HFFc6 (cell line): ENCODE measurements around the gene E4F1. TPM values are rescaled to one million over a fixed set of nuclear protein-coding genes. Genes with fewer than 3 reads are reported as not detected.

Experiments
- DNase-seq: peaks from one replicate; pipeline ENCODE4 v3.0.0-alpha.2; 2018
- H3K27ac Mint-ChIP-seq: 2 replicates; pipeline ENCODE4 v1.8.0; 2020; ENCODE audit warnings: mild to moderate bottlenecking, mixed read lengths
- H3K27me3 Mint-ChIP-seq: 2 replicates; pipeline ENCODE4 v1.8.0; 2021; ENCODE audit warnings: mild to moderate bottlenecking, moderate library complexity, mixed read lengths; ENCODE audit not compliant: insufficient read depth
- H3K36me3 Mint-ChIP-seq: 2 replicates; pipeline ENCODE4 v1.8.0; 2021; ENCODE audit warnings: low read depth, mixed read lengths
- H3K4me1 Mint-ChIP-seq: 2 replicates; pipeline ENCODE4 v1.8.0; 2020; ENCODE audit warnings: low read depth, mixed read lengths
- H3K4me3 Mint-ChIP-seq: 2 replicates; pipeline ENCODE4 v1.8.0; 2020; ENCODE audit warnings: mild to moderate bottlenecking, moderate library complexity, mixed read lengths
- H3K9me3 Mint-ChIP-seq: 2 replicates; pipeline ENCODE4 v1.8.0; 2020; ENCODE audit warnings: mild to moderate bottlenecking, mixed read lengths
- CTCF ChIP-seq: fragments of 200-600 bp; sonication (generic); IDR thresholded peaks from 2 replicates; pipeline ENCODE4 v1.5.0; 2021; ENCODE audit warnings: antibody characterized with exemption, mild to moderate bottlenecking
- total RNA-seq, 6 experiments: library from RNA; stranded (reverse); fragmentation: NEBNext Ultra II Directional; extraction: Animal tissue kit (Norgen Biotek cat#: 25700); gene quantifications; 2 replicates in 1 of 6; 3 replicates in 5 of 6; pipeline ENCODE4 v1.2.3, GENCODE V29; 2021

The E4F1 gene
- total RNA-seq, 6 experiments from 2014 or later, result 15.8 to 19.8 (median 16.7) TPM

GRCh38 chr16:2179576-2179975, 43.8 kb upstream of the E4F1 start:
- no peak overlapping the region for H3K27ac Mint-ChIP-seq
- no peak for TF ChIP-seq CTCF
- H3K4me1 Mint-ChIP-seq, result no peaks in the 10 kb centered on the region
- no peak for DNase-seq
- peaks cover 19% of the 10 kb centered on the region for H3K36me3 Mint-ChIP-seq
- no peak overlapping the region for H3K4me3 Mint-ChIP-seq
- H3K9me3 Mint-ChIP-seq, result no peaks in the 10 kb centered on the region
- no peaks in the 10 kb centered on the region; the same call in none of the 2 replicates for H3K27me3 Mint-ChIP-seq

GRCh38 chr16:2180461-2180860, 42.9 kb upstream of the E4F1 start:
- Mint-ChIP-seq H3K4me1 (no peaks in the 10 kb centered on the region), H3K27me3 (no peaks in the 10 kb centered on the region; the same call in none of the 2 replicates), H3K36me3 (peaks cover 19% of the 10 kb centered on the region), H3K27ac (no peak overlapping the region), H3K9me3 (no peaks in the 10 kb centered on the region), H3K4me3 (no peak overlapping the region)
- DNase-seq, result no peak
- TF ChIP-seq CTCF, result no peak

DNA sequence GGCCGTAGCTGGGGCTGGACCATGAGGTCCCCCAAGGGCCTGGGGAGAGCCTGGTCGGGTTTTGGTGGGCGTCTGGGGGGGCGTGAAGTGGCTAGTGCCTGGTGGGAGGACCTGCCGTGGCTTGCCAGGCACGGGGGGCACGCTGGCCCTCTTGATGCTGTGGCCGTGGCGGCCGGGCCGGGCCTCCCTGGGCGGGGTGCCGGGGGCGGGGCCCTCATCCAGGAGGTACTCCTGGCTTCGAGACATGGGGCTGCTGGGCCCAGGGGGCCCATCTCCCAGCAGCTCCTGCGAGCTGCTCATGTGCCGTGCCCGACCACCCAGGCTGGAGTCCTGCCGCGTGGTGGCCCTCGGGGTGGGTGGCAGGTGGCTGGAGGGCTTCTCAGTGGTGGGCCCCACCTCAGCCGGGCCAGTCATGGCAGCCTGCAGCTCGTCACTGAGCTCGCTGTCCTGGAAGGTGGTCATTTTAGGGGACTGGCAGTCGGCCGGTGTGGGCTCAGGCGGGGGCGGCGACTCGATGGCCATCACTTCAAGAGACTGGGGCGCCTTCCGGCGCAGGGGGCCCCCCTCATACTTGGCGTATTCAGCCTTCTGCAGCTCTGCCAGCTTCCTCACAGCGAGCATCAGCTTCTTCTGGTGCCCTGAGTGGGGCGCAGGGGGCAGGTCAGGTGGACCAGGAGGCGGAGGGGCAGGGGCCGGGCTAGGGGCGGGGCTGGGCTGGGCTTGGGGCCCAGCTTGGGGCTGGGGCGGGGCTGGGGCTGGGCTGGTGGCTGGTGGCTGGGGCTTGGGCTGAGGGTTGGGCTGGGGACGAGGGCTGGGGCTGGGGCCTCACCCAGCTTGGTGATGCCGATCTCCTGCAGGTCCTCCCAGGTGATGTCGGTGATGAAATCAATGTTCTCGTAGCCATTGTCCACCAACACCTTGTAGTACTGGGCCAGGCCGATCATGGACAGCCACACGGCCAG, 42.1 kb upstream of the E4F1 start:
- TF ChIP-seq CTCF, result no peak
- Mint-ChIP-seq H3K9me3 (no peaks in the 10 kb centered on the region), H3K4me1 (no peaks in the 10 kb centered on the region), H3K27ac (no peak overlapping the region), H3K27me3 (peaks cover 2% of the 10 kb centered on the region), H3K36me3 (peaks cover 14% of the 10 kb centered on the region), H3K4me3 (no peak overlapping the region)
- DNase-seq, result no peak

DNA sequence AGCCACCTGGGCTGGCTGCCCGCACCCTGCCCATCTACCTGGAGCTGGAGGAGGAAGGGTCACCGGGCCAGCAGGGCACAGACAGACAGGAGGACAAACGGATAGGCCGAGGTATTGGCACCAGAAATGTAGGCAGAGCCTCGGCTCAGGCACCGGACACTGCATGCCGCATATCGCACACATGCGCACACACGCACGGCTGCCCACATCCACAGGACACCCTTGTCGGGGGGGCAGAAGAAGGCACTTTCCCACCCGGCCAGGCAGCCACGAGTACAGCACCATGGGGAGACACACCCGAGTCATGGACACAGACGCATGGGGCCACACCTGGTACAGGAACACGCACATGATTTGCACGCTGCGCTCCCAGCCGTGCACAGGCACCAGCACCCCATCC, 41.4 kb upstream of the E4F1 start:
- Mint-ChIP-seq H3K36me3 (peaks cover 14% of the 10 kb centered on the region), H3K27me3 (peaks cover 4% of the 10 kb centered on the region), H3K4me1 (no peaks in the 10 kb centered on the region), H3K4me3 (no peak overlapping the region), H3K27ac (no peak overlapping the region), H3K9me3 (no peaks in the 10 kb centered on the region)
- TF ChIP-seq CTCF, result no peak
- DNase-seq, result no peak

DNA sequence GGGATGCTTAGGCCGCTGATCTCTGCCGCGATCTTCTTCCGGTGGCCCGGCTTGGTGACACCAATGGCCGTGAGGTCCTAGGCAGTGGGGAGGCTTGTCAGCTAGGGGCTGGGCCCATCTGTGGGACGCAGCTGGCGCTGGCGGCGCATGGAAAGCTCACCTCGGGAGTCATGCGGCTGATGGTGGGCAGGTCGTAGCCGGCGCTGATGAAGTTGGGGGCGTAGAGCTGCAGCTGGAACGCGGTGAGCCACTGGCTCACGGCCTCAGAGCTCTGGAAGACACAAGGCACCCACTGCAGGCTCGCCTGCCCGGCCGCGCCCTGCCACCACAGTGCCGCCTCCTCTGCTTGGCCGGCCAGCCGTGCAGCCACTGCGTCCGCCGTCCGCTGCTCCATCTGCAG, 39.7 kb upstream of the E4F1 start:
- no peak overlapping the region for H3K4me3 Mint-ChIP-seq

More for the DNA sequence above, 39.7 kb upstream of the E4F1 start:
- no peaks in the 10 kb centered on the region for H3K9me3 Mint-ChIP-seq
- no peak for TF ChIP-seq CTCF
- H3K27me3 Mint-ChIP-seq, result peaks cover 4% of the 10 kb centered on the region
- no peak overlapping the region for H3K27ac Mint-ChIP-seq
- no peak for DNase-seq
- peaks cover 10% of the 10 kb centered on the region for H3K36me3 Mint-ChIP-seq
- H3K4me1 Mint-ChIP-seq, result no peaks in the 10 kb centered on the region
